OCI-LY3 (cell line): Measurements from ENCODE around the gene SIK3.

ENCODE experiments used
- CTCF ChIP-seq: fragments of 200-600, 300-600 bp; sonication (generic); IDR thresholded peaks from 2 replicates; pipeline ENCODE4 v1.5.1; 2014; ENCODE audit warnings: antibody characterized with exemption, low read length, low read depth
- EZH2phosphoT487 ChIP-seq: fragments of 200-600 bp; shearing (Covaris generic); IDR thresholded peaks from 2 replicates; pipeline ENCODE4 v1.6.1; 2018; ENCODE audit warnings: antibody characterized with exemption, mixed run types, low read depth

- TF ChIP-seq CTCF, result no peak
- no peak for TF ChIP-seq EZH2phosphoT487
Observed at GRCh38 chr11:117143871-117144476, 45.7 kb upstream of the SIK3 start, which contains the start of gene PAFAH1B2.
